Activated naive CD4-positive, alpha-beta T cell treated with Interleukin-2 at 50 U/mL for 16 hours (primary cell): ENCODE measurements around the gene ITFG2.
"Not testable (repeated sequence)": the region's sequence is repeated elsewhere in the genome, so short reads cannot be mapped to it uniquely, and the experiment has no call there.

Source experiments
- DNase-seq: peaks from one replicate; pipeline ENCODE4 v3.0.0-alpha.2; 2020

The ITFG2 gene

DNA sequence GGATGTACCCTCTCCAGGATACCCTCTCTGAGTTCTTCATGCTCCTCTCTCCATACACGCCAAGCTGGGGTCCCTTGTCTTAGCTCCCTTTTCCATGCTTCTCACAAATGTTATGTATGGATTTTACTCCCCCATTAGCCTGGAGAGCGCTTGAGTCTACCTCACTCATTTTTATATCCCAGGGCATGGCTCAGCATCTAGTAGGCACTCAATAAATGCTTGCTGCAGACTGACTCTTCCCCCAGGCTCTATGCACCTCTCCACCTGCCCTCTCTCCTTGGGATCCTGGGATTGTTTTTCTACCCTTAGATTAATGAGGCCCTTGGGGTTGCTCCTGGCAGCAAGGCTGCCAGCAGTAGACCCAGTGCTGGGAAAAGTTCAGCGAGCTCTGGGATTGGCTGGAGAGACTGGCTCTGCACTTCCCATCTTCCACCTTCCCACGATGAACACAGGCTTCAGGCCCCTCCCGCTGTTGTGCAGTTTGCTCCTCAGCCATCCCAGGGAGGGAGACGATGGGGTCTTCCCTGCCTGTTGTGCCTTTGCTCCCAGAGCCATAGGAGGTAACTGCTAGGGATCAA is 20.2 kb downstream of the ITFG2 start:
- DNase-seq = no peak

- no peak for DNase-seq
Observed at GRCh38 chr12:2833327-2833726, 20.9 kb downstream of the ITFG2 start.

GRCh38 chr12:2833810-2834209 is 21.3 kb downstream of the ITFG2 start:
- no peak for DNase-seq

GRCh38 chr12:2834581-2835491 is 22.4 kb downstream of the ITFG2 start, which contains the start of gene NRIP2:
NRIP2 (minus strand) TSS chr12:2835035; CDS start chr12:2834983, 52 bp downstream.
- DNase-seq = no peak

DNA sequence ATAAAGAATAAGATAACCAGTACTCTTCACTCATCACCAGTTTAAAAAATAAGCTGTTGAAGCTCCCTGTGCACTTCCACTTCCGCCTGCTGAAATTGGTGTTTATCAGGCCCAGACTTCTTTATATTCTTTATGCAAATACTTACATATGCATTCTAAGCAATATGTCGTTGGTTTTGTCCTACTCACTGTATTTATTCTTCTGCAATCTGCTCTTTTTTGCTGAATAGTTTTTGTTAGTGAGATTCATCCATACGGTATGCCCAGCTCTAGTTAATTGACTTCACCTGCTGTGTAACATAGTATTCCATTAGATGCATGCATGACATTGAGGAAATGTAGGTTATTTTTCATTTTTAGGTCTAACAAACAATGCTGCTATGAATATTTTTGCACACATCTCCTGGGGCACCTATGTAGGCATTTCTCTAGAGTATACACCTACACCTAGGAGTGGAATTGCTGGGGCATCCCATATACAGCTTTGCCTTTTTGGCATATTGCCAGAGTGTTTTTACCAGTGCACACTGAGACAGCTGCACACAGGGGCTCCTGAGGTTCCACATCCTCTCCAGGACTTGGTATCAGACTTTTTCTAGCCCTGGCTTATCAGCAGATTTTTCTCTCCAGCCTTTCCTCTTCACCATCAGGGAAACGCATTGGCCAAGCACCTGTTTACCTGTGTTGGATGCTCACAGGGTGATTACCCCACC is 23.4 kb downstream of the ITFG2 start:
- DNase-seq = no peak

DNA sequence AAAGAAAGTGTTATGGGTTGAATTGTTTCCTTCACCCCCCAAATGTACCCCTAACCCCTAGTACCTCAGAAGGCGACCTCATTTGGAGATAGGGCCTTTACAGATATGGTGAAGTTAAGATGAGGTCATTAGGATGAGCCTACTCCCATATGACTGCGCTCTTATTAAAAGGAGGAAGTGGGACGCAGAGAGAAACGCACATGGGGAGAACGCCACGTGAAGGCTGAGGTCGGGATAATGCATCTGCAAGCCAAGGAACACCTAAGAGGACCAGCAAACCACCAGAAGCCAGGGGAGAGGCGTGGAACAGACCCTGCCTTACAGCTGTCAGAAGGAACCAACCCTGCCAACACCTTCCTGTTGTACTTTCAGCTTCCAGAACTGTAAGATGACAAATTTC is 24.1 kb downstream of the ITFG2 start:
- DNase-seq = no peak

- no peak for DNase-seq
Observed at GRCh38 chr12:2841056-2841650, 28.7 kb downstream of the ITFG2 start.

DNA sequence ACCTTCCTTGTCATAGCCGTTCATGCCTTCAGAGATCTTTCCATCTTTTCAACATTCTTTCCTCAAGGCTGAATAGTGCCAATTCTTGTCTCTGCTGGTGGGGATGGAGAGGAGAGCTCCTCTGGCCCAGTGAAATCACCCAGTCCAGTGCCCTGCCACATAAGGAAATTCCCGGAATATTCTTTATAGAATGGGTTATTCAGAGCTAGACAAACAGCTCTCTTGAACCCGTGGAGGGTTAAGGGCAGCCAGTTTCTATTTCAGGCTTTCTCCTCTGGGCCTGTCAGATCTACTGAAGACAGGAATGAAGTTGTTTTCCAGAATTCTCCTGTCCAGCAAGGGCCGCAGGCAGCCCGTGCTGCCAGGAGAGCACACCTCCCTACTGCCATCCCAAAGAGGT is 30.5 kb downstream of the ITFG2 start:
- no peak for DNase-seq

DNA sequence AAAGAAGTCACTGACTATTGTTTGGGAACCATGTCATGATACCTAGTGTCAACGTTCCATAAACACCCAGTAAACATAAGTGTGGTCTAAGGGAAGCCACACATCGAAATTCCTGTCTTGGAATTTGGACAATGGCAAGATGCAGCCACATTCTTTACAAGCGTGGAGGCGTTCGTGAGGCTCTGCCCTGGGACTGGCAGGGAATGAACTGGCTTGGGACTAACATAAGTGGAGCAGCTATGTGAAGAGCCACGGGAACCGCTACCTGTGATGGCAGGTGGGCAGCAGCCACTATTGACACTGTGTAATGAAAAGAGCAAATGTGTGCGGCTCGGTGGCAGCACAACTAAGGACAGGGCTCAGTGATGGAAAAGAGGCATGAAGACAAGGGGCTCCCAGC is 32.3 kb downstream of the ITFG2 start:
- DNase-seq = no peak

DNA sequence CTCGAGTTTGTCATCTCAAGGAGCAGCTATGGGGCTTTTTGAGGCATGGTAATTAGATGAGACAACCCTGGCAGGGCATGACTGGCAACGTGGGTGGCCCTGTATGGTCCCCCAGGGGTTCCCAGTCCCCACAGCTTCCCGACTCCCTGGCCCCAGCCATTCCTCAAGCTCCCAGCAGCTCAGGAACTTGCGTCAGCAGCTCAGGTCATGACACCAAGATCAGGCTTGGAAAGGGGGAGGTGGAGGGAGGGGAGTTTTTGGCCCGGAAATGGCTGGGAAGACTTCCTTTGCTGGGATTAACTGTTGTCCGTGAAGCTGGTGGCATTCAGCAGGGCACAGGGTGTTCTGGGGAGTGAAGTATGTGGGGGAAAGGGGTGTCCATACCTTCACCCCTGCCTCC is 32.8 kb downstream of the ITFG2 start:
- no peak for DNase-seq

DNA sequence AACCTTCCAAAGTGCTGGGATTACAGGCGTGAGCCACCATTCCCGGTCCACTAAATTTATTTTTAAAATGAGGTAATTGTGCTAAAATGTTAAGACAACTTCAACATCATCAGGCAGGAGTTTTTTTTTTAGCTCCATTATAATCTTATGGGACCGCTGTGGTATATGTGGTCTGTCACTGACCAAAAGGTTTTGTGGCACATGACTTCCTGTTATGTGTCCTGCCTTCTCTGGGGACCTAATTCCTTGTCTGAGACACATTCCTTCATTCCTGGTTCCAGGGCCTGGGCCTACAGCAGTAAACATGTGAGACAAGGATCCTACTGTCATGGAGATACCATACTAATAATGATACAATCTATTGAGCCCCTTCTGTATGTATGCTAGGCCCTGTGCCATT is 39.5 kb downstream of the ITFG2 start:
- DNase-seq = no peak

- DNase-seq = peak; percentile 51
Observed at GRCh38 chr12:2853626-2854025, 41.2 kb downstream of the ITFG2 start.

DNA sequence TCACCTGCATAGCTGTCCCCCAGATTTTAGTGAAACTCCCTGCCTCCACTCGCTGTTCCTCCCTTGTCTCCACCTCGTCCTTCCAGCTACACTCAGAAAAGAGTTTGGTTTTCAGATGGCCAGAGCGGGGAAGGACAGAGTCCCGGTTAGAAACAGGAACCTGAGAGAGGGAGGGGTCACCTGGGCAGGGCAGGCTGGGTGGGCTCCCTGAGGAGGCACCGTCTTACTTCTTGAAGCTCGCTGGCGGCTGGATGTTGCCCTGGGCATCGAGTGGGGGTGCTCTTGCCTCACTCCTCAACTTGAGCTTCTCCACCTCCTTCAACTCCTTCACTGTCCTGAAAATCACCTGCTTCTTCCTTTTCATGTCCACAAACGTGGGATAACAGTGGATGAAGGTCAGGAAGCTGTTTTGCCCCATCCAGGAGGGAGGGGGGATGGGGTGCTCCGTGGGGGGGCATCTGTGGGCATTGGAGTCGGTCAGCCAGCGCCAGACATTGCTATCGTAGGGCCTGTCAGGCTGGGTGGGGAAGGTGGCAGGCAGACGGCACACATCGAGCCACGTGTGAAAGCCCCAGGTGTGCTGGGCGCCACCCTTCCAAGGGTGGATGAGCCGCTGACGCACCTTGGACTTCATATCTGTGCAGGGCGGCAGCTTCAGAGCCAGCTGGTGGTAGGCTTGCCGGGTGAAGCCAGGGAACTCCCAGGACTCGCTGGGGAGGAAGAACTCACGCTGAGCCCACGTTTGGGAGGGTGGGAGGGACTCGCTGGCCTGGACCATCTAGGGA is 42.4 kb downstream of the ITFG2 start:
- no peak for DNase-seq

DNA sequence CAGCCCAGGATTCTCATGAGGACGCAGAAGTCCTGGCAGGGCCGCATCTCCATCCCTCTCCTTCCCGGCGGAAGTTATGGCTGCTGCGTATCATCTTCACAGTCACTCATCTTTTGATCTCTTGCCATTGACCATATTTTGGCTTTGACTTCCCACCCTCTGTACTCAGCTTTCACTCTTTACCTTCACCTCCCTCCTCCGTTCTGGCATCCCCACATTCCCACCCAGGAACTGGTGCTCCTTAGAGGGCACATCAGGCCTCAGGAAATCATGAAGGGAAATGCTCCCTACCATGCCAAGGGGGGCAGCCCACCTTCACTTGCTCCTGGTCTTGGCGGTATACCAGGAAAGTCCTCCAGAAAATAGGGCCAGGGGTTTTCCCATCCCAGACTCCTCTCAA is 43.1 kb downstream of the ITFG2 start:
- no peak for DNase-seq

GRCh38 chr12:2856051-2856450 is 43.6 kb downstream of the ITFG2 start:
- no peak for DNase-seq

- DNase-seq = no peak
Observed at GRCh38 chr12:2857021-2857431, 44.6 kb downstream of the ITFG2 start, which contains the start of gene TEX52. TEX52 (minus strand) TSS chr12:2857039; CDS start chr12:2857026, 13 bp downstream.

DNA sequence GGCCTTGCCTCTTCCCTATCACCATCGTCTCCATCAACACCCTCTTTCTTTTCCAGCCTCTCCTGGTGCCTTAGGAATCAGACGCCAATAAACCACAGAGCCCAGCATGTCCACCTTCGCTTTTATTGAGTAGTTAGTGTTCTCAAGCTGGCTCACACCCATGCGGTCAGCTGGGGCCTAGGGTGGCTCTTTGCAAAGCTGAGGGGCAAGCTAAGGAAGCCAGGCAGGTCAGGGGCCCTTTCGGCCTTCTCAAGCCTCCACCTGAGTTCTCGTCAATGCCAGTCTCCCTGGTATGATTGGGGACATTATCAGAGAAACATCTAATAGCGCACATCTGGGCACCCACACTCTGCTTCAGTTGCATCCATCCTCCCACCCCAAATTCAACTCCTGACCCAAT is 45.1 kb downstream of the ITFG2 start:
- DNase-seq = no peak

- no peak for DNase-seq
Observed at GRCh38 chr12:2858334-2858733, 45.9 kb downstream of the ITFG2 start.

DNA sequence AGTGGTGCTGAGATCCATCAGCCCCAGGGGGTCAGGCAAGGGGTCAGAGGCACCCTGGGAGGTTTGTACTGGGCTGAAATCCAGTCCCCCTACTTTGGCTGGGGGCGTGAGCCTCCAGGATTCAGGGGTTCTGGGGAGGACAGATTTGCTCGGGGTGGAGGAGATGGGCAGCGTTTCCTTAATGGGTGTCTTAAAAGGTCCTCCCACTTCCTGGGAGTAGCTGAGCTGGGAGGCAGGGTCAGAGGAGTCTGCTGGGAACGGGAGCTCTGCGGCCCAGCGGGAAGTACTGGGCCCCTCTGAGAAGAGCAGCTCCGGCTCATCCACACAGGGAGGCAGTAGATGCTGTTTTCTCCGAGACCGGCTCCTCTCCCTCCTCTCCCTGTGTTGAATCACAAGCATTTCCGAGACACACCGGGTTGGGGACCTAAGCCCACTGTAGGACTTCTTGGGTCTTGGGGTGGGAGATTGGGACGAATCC is 46.5 kb downstream of the ITFG2 start:
- no peak for DNase-seq

- DNase-seq = no peak
Observed at GRCh38 chr12:2860170-2860569, 47.7 kb downstream of the ITFG2 start.

DNA sequence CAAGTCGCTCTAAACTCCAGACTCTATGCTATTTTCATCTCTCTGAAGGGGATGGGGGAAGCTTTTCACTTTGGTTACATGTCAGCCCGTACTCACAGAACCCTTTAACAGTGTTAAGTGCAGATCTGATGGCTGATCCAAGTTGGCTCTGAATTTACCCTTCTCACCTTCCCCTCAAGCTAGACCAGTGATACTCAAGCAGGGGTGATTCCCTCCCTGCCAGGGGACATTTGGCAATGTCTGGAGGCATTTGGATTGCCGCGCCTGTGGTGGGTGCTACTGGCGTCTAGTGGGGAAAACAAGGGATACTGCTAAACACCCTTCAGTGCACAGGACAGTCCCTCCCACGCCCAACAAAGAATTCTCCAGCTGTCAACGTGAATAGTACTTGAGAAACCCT is 50.4 kb downstream of the ITFG2 start:
- DNase-seq = no peak

DNA sequence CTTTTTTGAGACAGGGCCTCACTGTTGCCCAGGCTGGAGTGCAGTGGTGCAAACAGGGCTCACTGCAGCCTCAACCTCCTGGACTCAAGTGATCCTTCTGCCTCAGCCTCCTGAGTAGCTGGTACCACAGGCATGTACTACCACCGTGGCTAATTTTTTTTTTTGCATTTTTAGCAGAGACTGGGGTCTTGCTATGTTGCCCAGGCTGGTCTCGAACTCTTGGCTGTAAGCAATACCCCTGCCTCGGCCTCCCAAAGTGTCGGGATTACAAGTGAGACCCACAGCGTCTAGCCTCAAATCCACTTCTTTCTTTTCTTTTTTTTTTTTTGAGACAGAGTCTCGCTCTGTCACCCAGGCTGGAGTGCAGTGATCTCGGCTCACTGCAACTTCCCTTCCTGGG is 50.9 kb downstream of the ITFG2 start:
- DNase-seq = not testable (repeated sequence)
